ENCODE results near the gene UBAP2L. TPM values are rescaled to one million over a fixed set of nuclear protein-coding genes. Genes with fewer than 3 reads are reported as not detected.

UBAP2L gene
- total and polyA plus RNA-seq, 9 of the 15 experiments (the other 6 are each of a cell fraction or from before 2014, with no cell fraction given), result 75.0 to 245 (median 119) TPM

DNA sequence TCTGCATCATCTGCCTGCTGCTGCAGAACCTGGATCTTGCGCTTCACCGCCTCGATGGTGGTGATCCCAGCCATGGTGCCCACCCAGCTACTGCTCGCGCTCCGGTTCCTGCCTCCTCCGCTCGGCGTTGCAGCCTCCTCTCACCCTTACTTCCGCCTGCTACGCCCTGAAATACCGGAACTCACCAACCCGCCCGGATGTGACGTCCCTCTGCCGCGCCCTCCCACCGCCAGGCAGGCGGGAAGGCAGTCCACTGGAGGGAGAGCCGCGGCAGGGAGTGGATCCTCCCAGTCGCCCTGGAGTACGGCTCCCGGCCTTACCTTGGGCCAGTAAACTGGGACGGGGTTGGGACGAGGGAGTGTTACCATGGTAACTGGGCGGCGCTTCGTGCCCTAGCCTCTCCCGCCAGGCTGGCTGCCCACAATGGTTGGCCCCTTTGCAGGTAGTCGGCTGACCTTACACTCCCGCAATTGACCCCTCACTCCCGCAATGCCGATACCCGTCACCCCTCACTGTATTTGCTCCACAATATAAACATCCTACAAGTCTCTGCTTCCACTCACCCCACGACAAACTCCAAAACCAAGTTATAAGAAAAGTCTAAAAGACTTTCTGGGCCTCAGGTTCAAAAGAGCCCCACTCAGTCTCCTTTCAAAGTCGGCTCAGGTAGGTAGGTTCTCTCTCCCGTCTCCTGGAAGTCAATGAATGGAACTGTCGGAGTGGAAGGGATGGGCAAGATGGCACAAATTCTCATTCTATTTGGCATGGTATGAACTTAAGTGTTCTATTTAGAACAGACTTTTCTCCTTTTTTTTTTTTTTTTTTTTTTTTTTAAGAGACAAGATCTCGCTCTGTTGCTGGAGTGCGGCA lies 37.5 kb upstream of the UBAP2L start (continued):
- TF ChIP-seq, protein P1, sequence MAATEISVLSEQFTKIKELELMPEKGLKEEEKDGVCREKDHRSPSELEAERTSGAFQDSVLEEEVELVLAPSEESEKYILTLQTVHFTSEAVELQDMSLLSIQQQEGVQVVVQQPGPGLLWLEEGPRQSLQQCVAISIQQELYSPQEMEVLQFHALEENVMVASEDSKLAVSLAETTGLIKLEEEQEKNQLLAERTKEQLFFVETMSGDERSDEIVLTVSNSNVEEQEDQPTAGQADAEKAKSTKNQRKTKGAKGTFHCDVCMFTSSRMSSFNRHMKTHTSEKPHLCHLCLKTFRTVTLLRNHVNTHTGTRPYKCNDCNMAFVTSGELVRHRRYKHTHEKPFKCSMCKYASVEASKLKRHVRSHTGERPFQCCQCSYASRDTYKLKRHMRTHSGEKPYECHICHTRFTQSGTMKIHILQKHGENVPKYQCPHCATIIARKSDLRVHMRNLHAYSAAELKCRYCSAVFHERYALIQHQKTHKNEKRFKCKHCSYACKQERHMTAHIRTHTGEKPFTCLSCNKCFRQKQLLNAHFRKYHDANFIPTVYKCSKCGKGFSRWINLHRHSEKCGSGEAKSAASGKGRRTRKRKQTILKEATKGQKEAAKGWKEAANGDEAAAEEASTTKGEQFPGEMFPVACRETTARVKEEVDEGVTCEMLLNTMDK (IDR thresholded peaks at IDR 0.05; ENCODE audit: borderline replicate concordance, insufficient read depth, low read depth, low read length, poor library complexity, severe bottlenecking), result no peak
- no peak for TF ChIP-seq BRCA1 (IDR thresholded peaks at IDR 0.05)
- TF ChIP-seq BRCA1 (CRISPR knock-in tag; IDR thresholded peaks at IDR 0.05), result no peak
- TF ChIP-seq, protein P2, sequence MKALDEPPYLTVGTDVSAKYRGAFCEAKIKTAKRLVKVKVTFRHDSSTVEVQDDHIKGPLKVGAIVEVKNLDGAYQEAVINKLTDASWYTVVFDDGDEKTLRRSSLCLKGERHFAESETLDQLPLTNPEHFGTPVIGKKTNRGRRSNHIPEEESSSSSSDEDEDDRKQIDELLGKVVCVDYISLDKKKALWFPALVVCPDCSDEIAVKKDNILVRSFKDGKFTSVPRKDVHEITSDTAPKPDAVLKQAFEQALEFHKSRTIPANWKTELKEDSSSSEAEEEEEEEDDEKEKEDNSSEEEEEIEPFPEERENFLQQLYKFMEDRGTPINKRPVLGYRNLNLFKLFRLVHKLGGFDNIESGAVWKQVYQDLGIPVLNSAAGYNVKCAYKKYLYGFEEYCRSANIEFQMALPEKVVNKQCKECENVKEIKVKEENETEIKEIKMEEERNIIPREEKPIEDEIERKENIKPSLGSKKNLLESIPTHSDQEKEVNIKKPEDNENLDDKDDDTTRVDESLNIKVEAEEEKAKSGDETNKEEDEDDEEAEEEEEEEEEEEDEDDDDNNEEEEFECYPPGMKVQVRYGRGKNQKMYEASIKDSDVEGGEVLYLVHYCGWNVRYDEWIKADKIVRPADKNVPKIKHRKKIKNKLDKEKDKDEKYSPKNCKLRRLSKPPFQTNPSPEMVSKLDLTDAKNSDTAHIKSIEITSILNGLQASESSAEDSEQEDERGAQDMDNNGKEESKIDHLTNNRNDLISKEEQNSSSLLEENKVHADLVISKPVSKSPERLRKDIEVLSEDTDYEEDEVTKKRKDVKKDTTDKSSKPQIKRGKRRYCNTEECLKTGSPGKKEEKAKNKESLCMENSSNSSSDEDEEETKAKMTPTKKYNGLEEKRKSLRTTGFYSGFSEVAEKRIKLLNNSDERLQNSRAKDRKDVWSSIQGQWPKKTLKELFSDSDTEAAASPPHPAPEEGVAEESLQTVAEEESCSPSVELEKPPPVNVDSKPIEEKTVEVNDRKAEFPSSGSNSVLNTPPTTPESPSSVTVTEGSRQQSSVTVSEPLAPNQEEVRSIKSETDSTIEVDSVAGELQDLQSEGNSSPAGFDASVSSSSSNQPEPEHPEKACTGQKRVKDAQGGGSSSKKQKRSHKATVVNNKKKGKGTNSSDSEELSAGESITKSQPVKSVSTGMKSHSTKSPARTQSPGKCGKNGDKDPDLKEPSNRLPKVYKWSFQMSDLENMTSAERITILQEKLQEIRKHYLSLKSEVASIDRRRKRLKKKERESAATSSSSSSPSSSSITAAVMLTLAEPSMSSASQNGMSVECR (CRISPR knock-in tag; IDR thresholded peaks at IDR 0.05), result peak; percentile 85
- TF ChIP-seq, protein P3, sequence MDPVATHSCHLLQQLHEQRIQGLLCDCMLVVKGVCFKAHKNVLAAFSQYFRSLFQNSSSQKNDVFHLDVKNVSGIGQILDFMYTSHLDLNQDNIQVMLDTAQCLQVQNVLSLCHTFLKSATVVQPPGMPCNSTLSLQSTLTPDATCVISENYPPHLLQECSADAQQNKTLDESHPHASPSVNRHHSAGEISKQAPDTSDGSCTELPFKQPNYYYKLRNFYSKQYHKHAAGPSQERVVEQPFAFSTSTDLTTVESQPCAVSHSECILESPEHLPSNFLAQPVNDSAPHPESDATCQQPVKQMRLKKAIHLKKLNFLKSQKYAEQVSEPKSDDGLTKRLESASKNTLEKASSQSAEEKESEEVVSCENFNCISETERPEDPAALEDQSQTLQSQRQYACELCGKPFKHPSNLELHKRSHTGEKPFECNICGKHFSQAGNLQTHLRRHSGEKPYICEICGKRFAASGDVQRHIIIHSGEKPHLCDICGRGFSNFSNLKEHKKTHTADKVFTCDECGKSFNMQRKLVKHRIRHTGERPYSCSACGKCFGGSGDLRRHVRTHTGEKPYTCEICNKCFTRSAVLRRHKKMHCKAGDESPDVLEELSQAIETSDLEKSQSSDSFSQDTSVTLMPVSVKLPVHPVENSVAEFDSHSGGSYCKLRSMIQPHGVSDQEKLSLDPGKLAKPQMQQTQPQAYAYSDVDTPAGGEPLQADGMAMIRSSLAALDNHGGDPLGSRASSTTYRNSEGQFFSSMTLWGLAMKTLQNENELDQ (CRISPR knock-in tag; IDR thresholded peaks at IDR 0.05; ENCODE audit: borderline replicate concordance), result no peak
- peak; percentile 94 for TF ChIP-seq POLR2H (tag; IDR thresholded peaks at IDR 0.05; ENCODE audit: low read depth)
- no peak for TF ChIP-seq POLR3A (IDR thresholded peaks at IDR 0.05; ENCODE audit: borderline replicate concordance, extremely low read depth, insufficient read depth, insufficient read length)
- peak; percentile 56; the same call in 1 of the 2 replicates for TF ChIP-seq JUN (IDR thresholded peaks at IDR 0.05; ENCODE audit: borderline replicate concordance, low read depth, low read length)
- no peak for TF ChIP-seq JUN (CRISPR knock-in tag; IDR thresholded peaks at IDR 0.05; ENCODE audit: borderline replicate concordance)
- TF ChIP-seq, protein P4, sequence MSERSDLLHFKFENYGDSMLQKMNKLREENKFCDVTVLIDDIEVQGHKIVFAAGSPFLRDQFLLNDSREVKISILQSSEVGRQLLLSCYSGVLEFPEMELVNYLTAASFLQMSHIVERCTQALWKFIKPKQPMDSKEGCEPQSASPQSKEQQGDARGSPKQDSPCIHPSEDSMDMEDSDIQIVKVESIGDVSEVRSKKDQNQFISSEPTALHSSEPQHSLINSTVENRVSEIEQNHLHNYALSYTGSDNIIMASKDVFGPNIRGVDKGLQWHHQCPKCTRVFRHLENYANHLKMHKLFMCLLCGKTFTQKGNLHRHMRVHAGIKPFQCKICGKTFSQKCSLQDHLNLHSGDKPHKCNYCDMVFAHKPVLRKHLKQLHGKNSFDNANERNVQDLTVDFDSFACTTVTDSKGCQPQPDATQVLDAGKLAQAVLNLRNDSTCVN (CRISPR knock-in tag; IDR thresholded peaks at IDR 0.05), result no peak
- TF ChIP-seq, protein P5, sequence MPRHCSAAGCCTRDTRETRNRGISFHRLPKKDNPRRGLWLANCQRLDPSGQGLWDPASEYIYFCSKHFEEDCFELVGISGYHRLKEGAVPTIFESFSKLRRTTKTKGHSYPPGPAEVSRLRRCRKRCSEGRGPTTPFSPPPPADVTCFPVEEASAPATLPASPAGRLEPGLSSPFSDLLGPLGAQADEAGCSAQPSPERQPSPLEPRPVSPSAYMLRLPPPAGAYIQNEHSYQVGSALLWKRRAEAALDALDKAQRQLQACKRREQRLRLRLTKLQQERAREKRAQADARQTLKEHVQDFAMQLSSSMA (CRISPR knock-in tag; IDR thresholded peaks at IDR 0.05), result no peak
- peak; percentile 64 for TF ChIP-seq JUND (IDR thresholded peaks at IDR 0.05; ENCODE audit: borderline replicate concordance, low read depth, low read length)
- TF ChIP-seq JUND (tag; IDR thresholded peaks at IDR 0.05; ENCODE audit: borderline replicate concordance, low read depth, low read length), result peak; percentile 57; the same call in 2 of the 3 replicates
- TF ChIP-seq ZNF668 (CRISPR knock-in tag; IDR thresholded peaks at IDR 0.05), result no peak
- TF ChIP-seq ZZZ3 (IDR thresholded peaks at IDR 0.05), result peak; percentile 23; the same call in 1 of the 2 replicates
